Pancreas (tissue), 10 donors: ENCODE data around the gene RYR1. TPM values are rescaled to one million over a fixed set of nuclear protein-coding genes. Genes with fewer than 3 reads are reported as not detected.
A peak's percentile ranks its signal among the peaks of the same experiment; 100 is the strongest.

Experiments
- ATAC-seq, 4 donors: fragments of 200-7000 bp; cut with Tn5 transposase; one replicate each; pipeline versions ENCODE4 v1.8.0 to v1.9.1; 2020; ENCODE audit warnings: mild to moderate bottlenecking in 4 of 4, moderate library complexity in 4 of 4
- DNase-seq, 6 donors: peaks; one replicate each; pipeline ENCODE4 v3.0.0-alpha.2; 2020
- FAIRE-seq: peaks from 2 replicates; lab custom pipeline; 2012; peaks lifted over from hg19 to GRCh38; lab: Jason Lieb, UNC
- H3K27ac ChIP-seq, 4 donors: fragments of 200-600 bp; sonication (generic); 1 replicate in 3 of 4; 2 replicates in 1 of 4; pipeline versions ENCODE4 v1.5.0 to v1.8.0; 2020
- H3K27me3 ChIP-seq, 4 donors: fragments of 200-600 bp; one replicate each; pipeline ENCODE4 v1.8.0; 2021
- H3K36me3 ChIP-seq, 3 donors: fragments of 200-600 bp; sonication (generic) in 1 of 3; one replicate each; pipeline versions ENCODE4 v1.5.0 to v1.8.0; 2020 to 2021
- H3K4me1 ChIP-seq, 3 donors: fragments of 200-600 bp; one replicate each; pipeline ENCODE4 v1.8.0; 2021
- H3K4me3 ChIP-seq, 4 donors: fragments of 200-600 bp; sonication (generic) in 2 of 4; one replicate each; pipeline versions ENCODE4 v1.5.0 to v1.8.0; 2020 to 2021
- H3K9me3 ChIP-seq, 4 donors: fragments of 200-600 bp; one replicate each; pipeline ENCODE4 v1.8.0; 2021
- CTCF ChIP-seq, 4 donors: fragments of 200-600 bp; sonication (generic) in 3 of 4; IDR thresholded peaks; one replicate each; pipeline versions ENCODE4 v1.5.0 to v1.8.0; 2021; ENCODE audit warnings: antibody characterized with exemption in 4 of 4
- WGBS, 2 donors: extraction: QIAGEN DNeasy Blood & Tissue Kit; methylation state at CpG; one replicate each; pipeline ENCODE4 v1.1.7; 2013; 5-methylcytosine and 5-hydroxymethylcytosine counted together
- intact Hi-C, 3 donors: fragments of 100-400 bp; cut with DNase I; formaldehyde crosslinking; loops; one replicate each; pipeline versions ENCODE4 v1.11.1 to v1.14.2; 2022
- polyA plus RNA-seq, 2 donors: library from polyadenylated mRNA; stranded (reverse); fragments of 200-250 nt; gene quantifications; one replicate each; pipeline ENCODE4 v1.2.3, GENCODE V29; 2013
- total RNA-seq, 6 donors: library from RNA; stranded (reverse); fragmentation: NEBNext Ultra II Directional in 4 of 6; extraction: Animal tissue kit (Norgen Biotek cat#: 25700) in 4 of 6; gene quantifications; one replicate each; pipeline versions ENCODE4 v1.2.1 to v1.2.4, GENCODE V29; 2021 to 2023
- donor health status: healthy with polysubstance abuse.
- donor health status: DM: no; HTN: no; CAD: no; lungs with moderate emphysema.
- donor health status: DM: no; HTN: no; CAD: no.
- donor health status: control.
- donor health status: control.
- donor health status: Bipolar disorder and iron deficiency.
- donor health status: DM: yes; HTN: yes; CAD: no.
- donor health status: DM: no; HTN: no; CAD: no.
- donor health status: DM: no; HTN: no; CAD: no.
- donor health status: DM: yes; HTN: yes; CAD: no.

Gene RYR1
- total and polyA plus RNA-seq, 8 donors: 0.19 to 1.4 (median 0.57) TPM

- H3K36me3 ChIP-seq: no peaks in the 10 kb centered on the region
- 85 to 91% methylated on average over 9 of the region's 9 CpGs for WGBS, 2 donors
- no peak overlapping the region for H3K4me3 ChIP-seq
- H3K9me3 ChIP-seq: no peaks in the 10 kb centered on the region
- TF ChIP-seq CTCF (IDR thresholded peaks at IDR 0.05): no peak
- H3K4me1 ChIP-seq: no peaks in the 10 kb centered on the region
- no peak for FAIRE-seq
- H3K27me3 ChIP-seq: no peaks in the 10 kb centered on the region
- intact Hi-C loops: no loop called here
- ATAC-seq: no peak
- DNase-seq: no peak
- H3K27ac ChIP-seq: no peak overlapping the region
Observed at GRCh38 chr19:38563475-38563874, 130.0 kb downstream of the RYR1 start.

- H3K4me3 ChIP-seq: peak overlapping the region in 1 of 4 donors; percentile 18
- TF ChIP-seq CTCF (IDR thresholded peaks at IDR 0.05): no peak
- FAIRE-seq: no peak
- WGBS, 2 donors: 4% methylated on average over 80 to 111 of the region's 111 CpGs
- intact Hi-C loops: no loop called here
- no peak overlapping the region for H3K27ac ChIP-seq
- no peak for DNase-seq
- H3K9me3 ChIP-seq: no peaks in the 10 kb centered on the region
- no peaks in the 10 kb centered on the region for H3K27me3 ChIP-seq
- no peaks in the 10 kb centered on the region for H3K36me3 ChIP-seq
- peak in 2 of 4 donors; percentile 26 to 28 for ATAC-seq
- H3K4me1 ChIP-seq: no peaks in the 10 kb centered on the region
Observed at GRCh38 chr19:38564981-38565690, 131.6 kb downstream of the RYR1 start.

GRCh38 chr19:38565691-38566105, 132.2 kb downstream of the RYR1 start:
- no peak for ATAC-seq
- no peak for DNase-seq
- peak overlapping the region in 1 of 4 donors; percentile 18 for H3K4me3 ChIP-seq
- no peak overlapping the region for H3K27ac ChIP-seq
- no peaks in the 10 kb centered on the region for H3K4me1 ChIP-seq
- no peaks in the 10 kb centered on the region for H3K9me3 ChIP-seq
- no peaks in the 10 kb centered on the region for H3K27me3 ChIP-seq
- intact Hi-C loops: no loop called here
- WGBS, 2 donors: 57 to 61% methylated on average over 21 of the region's 21 CpGs
- H3K36me3 ChIP-seq: no peaks in the 10 kb centered on the region
- FAIRE-seq: no peak
- TF ChIP-seq CTCF (IDR thresholded peaks at IDR 0.05): no peak

GRCh38 chr19:38569368-38569983, 136.0 kb downstream of the RYR1 start:
- FAIRE-seq: no peak
- DNase-seq: no peak
- intact Hi-C loops: no loop called here
- 62 to 69% methylated on average over 6 of the region's 6 CpGs for WGBS, 2 donors
- Histone ChIP-seq H3K27ac (no peak overlapping the region), H3K4me3 (no peak overlapping the region), H3K27me3 (no peaks in the 10 kb centered on the region), H3K9me3 (no peaks in the 10 kb centered on the region), H3K4me1 (no peaks in the 10 kb centered on the region), H3K36me3 (no peaks in the 10 kb centered on the region)
- no peak for ATAC-seq
- TF ChIP-seq CTCF (IDR thresholded peaks at IDR 0.05): no peak

- no peaks in the 10 kb centered on the region for H3K4me1 ChIP-seq
- H3K4me3 ChIP-seq: no peak overlapping the region
- DNase-seq: no peak
- H3K36me3 ChIP-seq: no peaks in the 10 kb centered on the region
- no peak for TF ChIP-seq CTCF (IDR thresholded peaks at IDR 0.05)
- no peak for ATAC-seq
- no peaks in the 10 kb centered on the region for H3K9me3 ChIP-seq
- 72 to 76% methylated on average over 2 of the region's 2 CpGs for WGBS, 2 donors
- no peaks in the 10 kb centered on the region for H3K27me3 ChIP-seq
- no peak overlapping the region for H3K27ac ChIP-seq
- no peak for FAIRE-seq
- intact Hi-C loops: no loop called here
Observed at GRCh38 chr19:38571682-38572081, 138.2 kb downstream of the RYR1 start.
